ENCODE results near the gene RMDN3.

RMDN3 gene

DNA sequence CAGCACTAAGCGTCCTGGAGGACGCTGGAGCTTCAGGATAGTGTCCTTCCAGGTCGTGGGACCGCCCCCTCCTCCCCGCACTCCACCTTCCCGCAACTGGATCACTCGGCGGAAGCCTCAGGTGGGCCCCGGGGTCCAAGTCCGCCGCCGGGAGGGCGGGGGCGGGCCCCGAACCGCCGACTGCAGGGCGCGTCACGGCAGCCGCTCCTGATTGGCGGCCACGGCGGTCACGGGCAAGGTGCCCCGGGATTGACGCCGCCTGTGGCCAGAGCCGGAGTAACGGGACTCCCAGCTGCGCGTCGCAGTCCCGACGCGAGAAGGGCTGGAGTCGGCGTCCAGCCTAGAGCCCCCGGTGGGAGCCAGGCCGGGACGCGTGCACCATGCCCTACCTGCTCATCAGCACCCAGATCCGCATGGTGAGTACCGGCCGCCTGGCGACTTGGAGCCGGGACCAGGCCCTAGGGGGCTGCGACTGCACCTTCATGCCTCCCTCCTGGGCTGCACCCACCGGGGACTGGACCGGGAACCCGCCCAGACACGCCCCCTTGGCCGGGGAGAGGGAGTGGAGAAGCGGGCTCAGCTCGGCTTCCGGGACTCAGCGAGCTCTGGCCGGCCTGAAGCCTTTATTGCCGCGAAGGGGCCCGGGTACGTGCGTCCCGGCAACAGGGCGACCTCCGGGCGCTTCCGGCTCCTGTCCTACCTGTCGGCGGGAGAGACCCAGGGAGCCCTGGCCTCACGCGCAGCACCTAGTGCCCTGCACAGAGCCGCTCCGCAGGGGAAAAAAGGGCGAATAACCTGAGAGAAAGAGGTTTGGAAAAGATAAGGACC, 9.0 kb upstream of the RMDN3 start, which contains the start of gene GCHFR:
TSS of gene GCHFR (plus strand) at position 268 of the 828 bp plus-strand sequence. CDS start at position 381, 113 bp downstream.
- under 1% methylated on average over 75 of the region's 75 CpGs for WGBS
- Histone ChIP-seq H3K27ac (ENCODE audit: low read depth, low read length) (peak within 1 kb of the TSS; percentile 12; the same call in 1 of the 2 replicates), H3K9me3 (ENCODE audit: insufficient read depth, low read depth, low read length) (no peaks in the 10 kb centered on the region), H3K4me3 (ENCODE audit: low read length) (peak within 1 kb of the TSS; percentile 75), H3K9ac (ENCODE audit: low read depth, low read length) (peak within 1 kb of the TSS; percentile 67), H3K4me1 (ENCODE audit: insufficient read depth, low read length) (peaks cover 32% of the 10 kb centered on the region), H3K27me3 (ENCODE audit: insufficient read depth, low read length) (peaks cover 19% of the 10 kb centered on the region; the same call in 1 of the 2 replicates), H3K36me3 (ENCODE audit: insufficient read depth, low read length) (0 out of 2 replicates have a peak, but pooled peaks cover 5% of the 10 kb centered on the region)

DNA sequence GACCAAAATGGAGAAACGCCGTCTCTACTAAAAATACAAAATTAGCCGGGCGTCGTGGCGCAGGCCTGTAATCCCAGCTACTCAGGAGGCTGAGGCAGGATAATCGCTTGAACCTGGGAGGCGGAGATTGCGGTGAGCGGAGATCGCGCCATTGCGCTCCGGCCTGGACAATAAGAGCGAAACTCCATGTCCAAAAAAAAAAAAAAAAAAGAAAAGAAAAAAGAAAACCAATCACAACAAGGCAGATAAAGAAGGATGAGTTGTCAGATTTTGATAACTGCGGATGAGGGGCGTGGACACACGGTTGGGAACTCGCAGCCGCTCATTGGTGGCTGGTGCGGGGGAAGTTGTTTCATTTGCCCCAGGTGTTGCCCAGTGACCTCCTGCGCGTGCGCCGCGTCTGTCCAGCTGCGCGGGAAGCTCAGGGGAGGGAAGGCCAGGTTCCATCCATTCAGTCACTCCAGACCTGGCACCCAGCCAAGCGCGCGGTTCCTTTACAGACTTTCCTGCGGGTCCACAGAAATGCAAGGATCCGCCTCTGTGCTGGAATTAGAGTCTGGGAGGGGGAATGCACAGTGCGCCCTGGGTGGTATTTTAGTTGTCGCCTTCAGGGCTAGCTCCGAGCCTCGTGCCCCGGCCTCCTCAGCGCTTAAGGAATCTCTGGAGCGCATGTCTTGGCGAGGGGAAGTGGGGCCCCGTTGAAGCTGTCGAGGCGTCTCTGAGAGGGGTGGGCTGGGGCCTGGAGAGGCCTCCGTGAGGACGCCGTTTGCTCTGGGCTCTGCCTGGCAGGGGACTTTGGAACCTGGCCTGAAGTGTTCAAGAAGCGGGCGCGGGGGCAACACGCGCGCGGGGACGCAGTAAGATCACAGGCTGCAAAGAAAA, 8.1 kb upstream of the RMDN3 start:
- Histone ChIP-seq H3K9ac (ENCODE audit: low read depth, low read length) (peak overlapping the region; percentile 45; the same call in 1 of the 2 replicates), H3K36me3 (ENCODE audit: insufficient read depth, low read length) (0 out of 2 replicates have a peak, but pooled peaks cover 5% of the 10 kb centered on the region), H3K27me3 (ENCODE audit: insufficient read depth, low read length) (peaks cover 19% of the 10 kb centered on the region; the same call in 1 of the 2 replicates), H3K27ac (ENCODE audit: low read depth, low read length) (no peak overlapping the region), H3K4me1 (ENCODE audit: insufficient read depth, low read length) (peaks cover 32% of the 10 kb centered on the region), H3K4me3 (ENCODE audit: low read length) (peak overlapping the region; percentile 75), H3K9me3 (ENCODE audit: insufficient read depth, low read depth, low read length) (no peaks in the 10 kb centered on the region)
- 61% methylated on average over 54 of the region's 55 CpGs for WGBS

DNA sequence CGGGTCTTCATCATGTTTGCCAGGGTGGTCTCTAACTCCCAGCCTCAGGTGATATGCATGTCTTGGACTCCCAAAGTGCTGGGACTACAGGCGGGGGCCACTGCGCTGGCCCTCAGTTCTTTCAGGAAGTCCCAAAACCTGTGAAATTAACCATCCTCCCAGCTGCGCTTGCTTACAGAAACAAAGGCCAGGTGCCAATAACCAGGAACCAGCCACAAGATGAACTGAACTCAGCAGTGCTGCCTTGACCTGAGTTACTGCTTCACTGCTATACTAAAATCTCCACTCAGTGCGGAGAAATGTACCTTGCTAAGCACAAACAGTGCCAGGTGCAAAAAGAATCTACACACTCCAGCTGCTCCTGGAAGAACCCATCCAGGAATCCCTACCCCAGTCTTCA, 4.9 kb upstream of the RMDN3 start:
- Histone ChIP-seq H3K27me3 (ENCODE audit: insufficient read depth, low read length) (peaks cover 18% of the 10 kb centered on the region; the same call in 1 of the 2 replicates), H3K9ac (ENCODE audit: low read depth, low read length) (no peak overlapping the region), H3K36me3 (ENCODE audit: insufficient read depth, low read length) (no peaks in the 10 kb centered on the region), H3K9me3 (ENCODE audit: insufficient read depth, low read depth, low read length) (no peaks in the 10 kb centered on the region), H3K4me1 (ENCODE audit: insufficient read depth, low read length) (peaks cover 10% of the 10 kb centered on the region), H3K4me3 (ENCODE audit: low read length) (no peak overlapping the region), H3K27ac (ENCODE audit: low read depth, low read length) (no peak overlapping the region)
- 93% methylated on average over 5 of the region's 5 CpGs for WGBS

DNA sequence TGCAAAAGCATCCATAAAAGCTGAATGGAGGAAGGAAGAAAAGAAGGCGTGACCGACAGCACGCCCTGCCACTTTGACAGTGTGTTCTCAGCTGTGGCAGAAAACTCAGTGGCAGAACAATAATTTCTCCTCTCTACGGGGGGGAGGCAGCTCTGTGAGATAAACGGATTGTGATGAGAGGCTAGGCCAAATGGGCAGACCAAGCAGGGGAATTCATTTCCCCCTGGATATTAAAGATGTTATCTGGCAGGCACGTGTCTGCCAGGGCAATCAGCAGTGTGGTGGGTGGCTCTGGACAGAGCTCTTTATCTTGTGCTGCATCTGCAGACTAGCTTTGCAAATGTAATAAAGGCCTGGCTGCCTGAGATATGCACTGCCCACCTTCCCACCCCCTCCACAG, 1.9 kb upstream of the RMDN3 start:
- H3K36me3 ChIP-seq (ENCODE audit: insufficient read depth, low read length) = peaks cover 3% of the 10 kb centered on the region; the same call in 1 of the 2 replicates
- H3K9ac ChIP-seq (ENCODE audit: low read depth, low read length) = no peak overlapping the region
- H3K27me3 ChIP-seq (ENCODE audit: insufficient read depth, low read length) = no peaks in the 10 kb centered on the region
- no peak overlapping the region for H3K4me3 ChIP-seq (ENCODE audit: low read length)
- WGBS = 78% methylated on average over 6 of the region's 6 CpGs
- H3K4me1 ChIP-seq (ENCODE audit: insufficient read depth, low read length) = peaks cover 6% of the 10 kb centered on the region
- no peak overlapping the region for H3K27ac ChIP-seq (ENCODE audit: low read depth, low read length)
- H3K9me3 ChIP-seq (ENCODE audit: insufficient read depth, low read depth, low read length) = no peaks in the 10 kb centered on the region

DNA sequence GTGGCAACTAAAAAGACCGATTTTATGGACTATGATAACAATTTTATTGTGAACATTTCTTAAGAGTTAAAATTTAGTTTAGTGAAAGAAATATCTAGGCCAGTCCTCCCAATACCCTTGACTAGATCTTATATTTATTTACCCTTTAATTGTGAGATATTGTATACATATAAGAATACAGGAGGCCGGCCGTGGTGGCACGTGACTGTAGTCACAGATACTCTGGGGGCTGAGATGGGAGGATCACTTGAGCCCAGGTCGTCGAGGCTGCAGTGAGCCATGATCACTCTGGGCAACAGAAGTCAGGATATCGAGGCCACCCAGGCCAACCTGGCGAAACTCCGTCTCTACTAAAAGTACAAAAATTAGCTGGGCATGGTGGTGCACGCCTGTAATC, 756 bp upstream of the RMDN3 start:
- peak overlapping the region; percentile 98 for H3K9ac ChIP-seq (ENCODE audit: low read depth, low read length)
- peaks cover 6% of the 10 kb centered on the region for H3K4me1 ChIP-seq (ENCODE audit: insufficient read depth, low read length)
- WGBS = 89% methylated on average over 9 of the region's 10 CpGs
- no peaks in the 10 kb centered on the region for H3K27me3 ChIP-seq (ENCODE audit: insufficient read depth, low read length)
- no peaks in the 10 kb centered on the region for H3K9me3 ChIP-seq (ENCODE audit: insufficient read depth, low read depth, low read length)
- peak overlapping the region; percentile 95 for H3K27ac ChIP-seq (ENCODE audit: low read depth, low read length)
- H3K4me3 ChIP-seq (ENCODE audit: low read length) = peak overlapping the region; percentile 88
- peaks cover 13% of the 10 kb centered on the region for H3K36me3 ChIP-seq (ENCODE audit: insufficient read depth, low read length)

DNA sequence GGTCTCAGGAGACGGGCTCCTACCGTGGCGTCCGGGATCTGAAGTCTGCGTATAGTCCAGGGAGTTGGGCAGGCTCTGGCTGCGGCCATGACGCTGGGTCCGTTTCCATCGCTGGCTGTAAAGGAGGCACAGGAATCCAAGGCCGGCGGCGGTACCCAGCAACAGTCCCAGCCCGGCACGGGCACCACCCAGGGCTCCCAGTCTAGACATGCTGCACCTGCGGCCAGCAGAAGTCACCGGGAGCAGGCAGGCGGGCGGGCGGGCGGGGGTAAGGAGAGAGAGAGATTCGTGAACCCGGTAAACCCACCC, 526 bp downstream of the RMDN3 start:
- Histone ChIP-seq H3K36me3 (ENCODE audit: insufficient read depth, low read length) (peaks cover 22% of the 10 kb centered on the region), H3K9me3 (ENCODE audit: insufficient read depth, low read depth, low read length) (no peaks in the 10 kb centered on the region), H3K27ac (ENCODE audit: low read depth, low read length) (no peak overlapping the region), H3K9ac (ENCODE audit: low read depth, low read length) (peak overlapping the region; percentile 68), H3K27me3 (ENCODE audit: insufficient read depth, low read length) (no peaks in the 10 kb centered on the region), H3K4me1 (ENCODE audit: insufficient read depth, low read length) (peaks cover 6% of the 10 kb centered on the region), H3K4me3 (ENCODE audit: low read length) (peak overlapping the region; percentile 88)
- WGBS = 3% methylated on average over 22 of the region's 22 CpGs

DNA sequence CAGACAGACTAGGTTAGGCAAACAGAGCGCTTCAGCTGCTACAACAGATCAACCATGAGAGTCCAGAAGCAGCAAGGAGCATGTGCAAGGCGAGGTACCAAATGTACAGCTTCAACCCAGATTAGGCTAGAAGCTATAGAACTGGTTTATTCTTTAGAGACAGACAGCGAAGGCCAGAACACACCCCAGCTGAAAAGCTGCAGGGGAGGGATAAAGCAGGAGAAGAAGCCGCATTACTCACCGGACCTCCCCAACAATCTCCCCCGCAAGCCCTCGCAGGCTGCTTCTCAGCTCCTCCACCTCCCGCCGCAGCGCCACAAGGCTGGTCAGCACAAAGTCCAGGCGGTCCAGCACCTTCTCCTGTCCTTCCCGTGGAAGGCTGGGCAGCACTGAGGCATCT, 3.3 kb downstream of the RMDN3 start:
- Histone ChIP-seq H3K27ac (ENCODE audit: low read depth, low read length) (no peak overlapping the region), H3K4me1 (ENCODE audit: insufficient read depth, low read length) (peaks cover 6% of the 10 kb centered on the region), H3K9ac (ENCODE audit: low read depth, low read length) (no peak overlapping the region), H3K4me3 (ENCODE audit: low read length) (no peak overlapping the region), H3K9me3 (ENCODE audit: insufficient read depth, low read depth, low read length) (no peaks in the 10 kb centered on the region), H3K36me3 (ENCODE audit: insufficient read depth, low read length) (peaks cover 25% of the 10 kb centered on the region), H3K27me3 (ENCODE audit: insufficient read depth, low read length) (no peaks in the 10 kb centered on the region)
- WGBS = 96% methylated on average over 12 of the region's 12 CpGs

DNA sequence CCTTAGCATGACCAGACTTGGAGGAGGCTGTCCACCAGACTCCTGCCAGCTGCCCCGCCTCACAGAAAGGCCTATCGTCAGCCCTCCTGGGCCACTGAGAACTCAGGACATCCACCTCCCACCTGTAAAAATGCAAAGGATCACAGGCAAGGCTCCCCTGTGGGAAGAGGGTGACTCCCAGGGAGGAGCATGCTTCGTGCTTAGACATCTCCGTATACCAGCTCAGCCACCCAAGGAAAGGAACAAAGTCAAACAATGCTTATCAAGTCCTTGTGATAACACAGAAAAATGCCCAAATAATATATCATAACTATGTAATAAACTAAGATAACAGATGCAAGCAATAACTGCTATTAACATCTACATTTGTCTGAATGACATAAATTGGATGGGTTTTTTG, 4.2 kb downstream of the RMDN3 start:
- Histone ChIP-seq H3K9ac (ENCODE audit: low read depth, low read length) (no peak overlapping the region), H3K36me3 (ENCODE audit: insufficient read depth, low read length) (peaks cover 25% of the 10 kb centered on the region)

DNA sequence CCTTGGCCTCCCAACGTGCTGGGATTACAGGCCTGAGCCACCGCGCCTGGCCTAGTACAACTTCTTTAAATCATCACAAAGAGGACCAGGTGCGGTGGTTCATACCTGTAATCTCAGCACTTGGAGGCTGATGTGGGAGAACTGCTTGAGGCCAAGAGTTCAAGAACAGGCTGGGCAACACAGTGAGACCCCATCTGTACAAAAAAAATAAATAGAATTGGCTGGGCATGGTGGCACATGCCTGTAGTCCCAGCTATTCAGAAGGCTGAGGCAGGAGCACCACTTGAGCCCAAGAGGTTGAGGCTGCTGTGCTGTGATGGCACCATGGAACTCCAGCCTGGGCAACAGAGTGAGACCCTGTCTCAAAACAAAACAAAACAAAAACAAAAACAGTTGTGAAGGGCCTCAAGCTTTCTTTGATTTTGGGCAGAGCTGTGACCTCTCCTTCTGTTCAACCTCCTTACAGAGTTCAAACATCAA, 5.9 kb downstream of the RMDN3 start:
- Histone ChIP-seq H3K27ac (ENCODE audit: low read depth, low read length) (no peak overlapping the region), H3K27me3 (ENCODE audit: insufficient read depth, low read length) (no peaks in the 10 kb centered on the region), H3K4me1 (ENCODE audit: insufficient read depth, low read length) (no peaks in the 10 kb centered on the region), H3K9me3 (ENCODE audit: insufficient read depth, low read depth, low read length) (no peaks in the 10 kb centered on the region), H3K36me3 (ENCODE audit: insufficient read depth, low read length) (peaks cover 34% of the 10 kb centered on the region), H3K9ac (ENCODE audit: low read depth, low read length) (no peak overlapping the region), H3K4me3 (ENCODE audit: low read length) (no peak overlapping the region)
- 99% methylated on average over 4 of the region's 4 CpGs for WGBS

More for the DNA sequence above, 4.2 kb downstream of the RMDN3 start:
- no peak overlapping the region for H3K27ac ChIP-seq (ENCODE audit: low read depth, low read length)
- 93% methylated on average over 4 of the region's 4 CpGs for WGBS
- no peak overlapping the region for H3K4me3 ChIP-seq (ENCODE audit: low read length)
- no peaks in the 10 kb centered on the region for H3K9me3 ChIP-seq (ENCODE audit: insufficient read depth, low read depth, low read length)
- peaks cover 6% of the 10 kb centered on the region for H3K4me1 ChIP-seq (ENCODE audit: insufficient read depth, low read length)
- no peaks in the 10 kb centered on the region for H3K27me3 ChIP-seq (ENCODE audit: insufficient read depth, low read length)

DNA sequence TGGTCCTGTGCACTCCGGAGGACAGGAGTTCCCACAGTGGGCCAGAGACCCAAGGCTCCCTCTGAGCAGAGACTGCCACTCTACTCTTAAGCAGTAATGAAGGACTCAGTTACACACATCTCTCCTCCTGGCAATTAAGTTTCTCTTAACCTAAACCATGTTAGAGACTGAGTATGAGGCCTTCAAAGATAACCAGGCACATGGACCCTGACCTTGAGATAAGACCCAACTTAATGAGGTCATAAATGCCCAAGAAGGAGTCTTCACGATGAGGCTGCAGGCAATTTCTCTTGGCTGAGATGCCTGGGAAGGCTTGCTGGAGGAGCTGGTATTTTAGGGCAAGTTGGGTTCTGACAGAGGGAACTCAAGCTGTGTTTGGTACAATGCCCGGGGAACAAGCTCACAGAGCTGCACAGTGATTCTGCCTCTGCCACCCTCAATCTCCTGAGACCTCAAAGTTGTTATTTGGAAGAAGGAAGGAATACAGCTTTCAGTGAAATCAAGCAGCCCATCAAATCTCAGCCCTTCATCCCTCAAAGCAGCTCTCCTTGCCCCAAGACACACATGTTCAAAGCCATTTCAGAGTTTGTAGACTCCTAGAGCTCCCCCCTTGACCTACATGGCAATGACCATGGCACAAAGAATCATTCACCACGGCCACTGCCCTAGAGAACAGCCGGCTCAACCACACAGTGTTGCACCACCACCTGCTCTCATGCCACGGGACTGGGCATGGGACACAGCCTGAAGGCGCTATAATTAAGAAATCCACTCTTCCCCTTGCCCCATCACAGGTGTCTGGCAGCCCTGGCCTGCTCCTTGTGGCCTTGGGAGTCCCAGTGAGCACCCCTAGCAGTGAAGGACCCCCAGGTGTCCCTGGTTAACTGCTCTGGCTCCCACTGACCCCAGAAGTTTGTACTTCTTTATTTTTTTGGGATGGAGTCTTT, 7.1 kb downstream of the RMDN3 start:
- Histone ChIP-seq H3K27ac (ENCODE audit: low read depth, low read length) (no peak overlapping the region), H3K27me3 (ENCODE audit: insufficient read depth, low read length) (no peaks in the 10 kb centered on the region), H3K9me3 (ENCODE audit: insufficient read depth, low read depth, low read length) (no peaks in the 10 kb centered on the region), H3K4me1 (ENCODE audit: insufficient read depth, low read length) (no peaks in the 10 kb centered on the region), H3K9ac (ENCODE audit: low read depth, low read length) (no peak overlapping the region), H3K4me3 (ENCODE audit: low read length) (no peak overlapping the region), H3K36me3 (ENCODE audit: insufficient read depth, low read length) (peaks cover 45% of the 10 kb centered on the region)
- WGBS = 90% methylated on average over 7 of the region's 7 CpGs
